ENCODE measurements around the gene NEK4. TPM values are rescaled to one million over a fixed set of nuclear protein-coding genes. Genes with fewer than 3 reads are reported as not detected.

NEK4 gene
- total and polyA plus RNA-seq, 2 of the 13 experiments (the other 11 are each of a cell fraction or from before 2014, with no cell fraction given) = 16.5 to 38.0 TPM

GRCh38 chr3:52786330-52787215 is 15.8 kb upstream of the NEK4 start (continued):
- peak; percentile 59; the same call in 1 of the 2 replicates for TF ChIP-seq ARID4A (CRISPR knock-in tag; IDR thresholded peaks at IDR 0.05; ENCODE audit: borderline replicate concordance)
- TF ChIP-seq ZMYM3 (CRISPR knock-in tag; IDR thresholded peaks at IDR 0.05) = peak; percentile 78
- TF ChIP-seq SNAPC2 (CRISPR knock-in tag; IDR thresholded peaks at IDR 0.05) = 0 out of 2 replicates have a peak, but pooled peaks have one; percentile 28
- TF ChIP-seq GATAD1 (CRISPR knock-in tag; IDR thresholded peaks at IDR 0.05) = no peak
- no peak for TF ChIP-seq HDAC6 (IDR thresholded peaks at IDR 0.05; ENCODE audit: low read depth, low read length)
- TF ChIP-seq NFKBIZ (CRISPR knock-in tag; IDR thresholded peaks at IDR 0.05) = no peak
- TF ChIP-seq KAT2B (IDR thresholded peaks at IDR 0.05; ENCODE audit: borderline replicate concordance, low read depth, low read length) = no peak
- TF ChIP-seq ZNF296 (CRISPR knock-in tag; conservative IDR thresholded peaks at IDR 0.05) = no peak
- peak; percentile 16; the same call in 1 of the 2 replicates for TF ChIP-seq CSRNP1 (CRISPR knock-in tag; IDR thresholded peaks at IDR 0.05)
- peak; percentile 40; the same call in 1 of the 2 replicates for TF ChIP-seq HOXA3 (CRISPR knock-in tag; IDR thresholded peaks at IDR 0.05)
- TF ChIP-seq RARA (CRISPR knock-in tag; IDR thresholded peaks at IDR 0.05) = peak; percentile 91
- 0 out of 2 replicates have a peak, but pooled peaks have one; percentile 42 for TF ChIP-seq SRY (CRISPR knock-in tag; IDR thresholded peaks at IDR 0.05)
- peak; percentile 40; the same call in 1 of the 2 replicates for TF ChIP-seq HOMEZ (CRISPR knock-in tag; IDR thresholded peaks at IDR 0.05; ENCODE audit: low read depth)
- peak; percentile 42; the same call in 1 of the 2 replicates for TF ChIP-seq ZNF121 (CRISPR knock-in tag; IDR thresholded peaks at IDR 0.05)
- TF ChIP-seq HIC2 (CRISPR knock-in tag; IDR thresholded peaks at IDR 0.05; ENCODE audit: low read depth) = peak; percentile 95
- TF ChIP-seq ZNF710 (CRISPR knock-in tag; IDR thresholded peaks at IDR 0.05; ENCODE audit: borderline replicate concordance) = 0 out of 2 replicates have a peak, but pooled peaks have one; percentile 53

Measured in HepG2 (cell line).